Stimulated activated naive CD8-positive, alpha-beta T cell treated with anti-CD3 and anti-CD28 coated beads, Interleukin-15, amount 100 ng/mL, for 72 hours (primary cell): ENCODE results near the gene RIF1.

Source experiments
- ATAC-seq: fragments of 150-1000 bp; cut with Tn5 transposase; 2 replicates; pipeline ENCODE4 v1.10.0; 2021; ENCODE audit warnings: mild to moderate bottlenecking, moderate library complexity
- DNase-seq, 2 donors: peaks; one replicate each; pipeline ENCODE4 v3.0.0; 2021 to 2022
- H3K27ac Mint-ChIP-seq, 2 donors: one replicate each; pipeline ENCODE4 v1.8.0; 2022; ENCODE audit warnings: mild to moderate bottlenecking in 2 of 2, mixed read lengths in 2 of 2, moderate library complexity in 2 of 2
- H3K27me3 Mint-ChIP-seq: one replicate; pipeline ENCODE4 v1.8.0; 2022; ENCODE audit warnings: mixed read lengths
- H3K4me1 Mint-ChIP-seq: one replicate; pipeline ENCODE4 v1.8.0; 2022; ENCODE audit warnings: mild to moderate bottlenecking, mixed read lengths
- H3K4me3 Mint-ChIP-seq, 2 donors: one replicate each; pipeline ENCODE4 v1.8.0; 2022; ENCODE audit warnings: mild to moderate bottlenecking in 2 of 2, mixed read lengths in 2 of 2, moderate library complexity in 1 of 2
- H3K9me3 Mint-ChIP-seq, 2 donors: one replicate each; pipeline ENCODE4 v1.8.0; 2022; ENCODE audit warnings: mixed read lengths in 2 of 2

Gene RIF1

GRCh38 chr2:151472966-151473365 lies 63.3 kb downstream of the RIF1 start:
- no peaks in the 10 kb centered on the region for H3K9me3 Mint-ChIP-seq

GRCh38 chr2:151475071-151475470 lies 65.4 kb downstream of the RIF1 start:
- Mint-ChIP-seq H3K4me1 (peaks cover 9% of the 10 kb centered on the region), H3K4me3 (no peak overlapping the region), H3K27ac (no peak overlapping the region), H3K27me3 (no peaks in the 10 kb centered on the region), H3K9me3 (peaks cover 0 to 2% of the 10 kb centered on the region in 2 donors)
- DNase-seq: no peak
- ATAC-seq: no peak

More at GRCh38 chr2:151472966-151473365, 63.3 kb downstream of the RIF1 start:
- Mint-ChIP-seq H3K27ac (no peak overlapping the region), H3K27me3 (no peaks in the 10 kb centered on the region), H3K4me1 (peaks cover 9% of the 10 kb centered on the region), H3K4me3 (no peak overlapping the region)
- no peak for ATAC-seq
- no peak for DNase-seq

- H3K27me3 Mint-ChIP-seq: no peaks in the 10 kb centered on the region
- DNase-seq (no peak), ATAC-seq (no peak)
- H3K4me1 Mint-ChIP-seq: peaks cover 13% of the 10 kb centered on the region
- H3K9me3 Mint-ChIP-seq: peaks cover 0 to 10% of the 10 kb centered on the region in 2 donors
- H3K4me3 Mint-ChIP-seq: no peak overlapping the region
- no peak overlapping the region for H3K27ac Mint-ChIP-seq
Observed at GRCh38 chr2:151476287-151476686, 66.6 kb downstream of the RIF1 start.

GRCh38 chr2:151478011-151478410 lies 68.3 kb downstream of the RIF1 start:
- Mint-ChIP-seq H3K4me1 (peaks cover 14% of the 10 kb centered on the region), H3K27me3 (no peaks in the 10 kb centered on the region), H3K4me3 (no peak overlapping the region), H3K9me3 (peaks cover 0 to 20% of the 10 kb centered on the region in 2 donors), H3K27ac (no peak overlapping the region)
- DNase-seq (no peak), ATAC-seq (no peak)

- Mint-ChIP-seq H3K27ac (no peak overlapping the region), H3K4me3 (peak overlapping the region in 1 of 2 donors; percentile 26), H3K4me1 (peaks cover 31% of the 10 kb centered on the region), H3K27me3 (no peaks in the 10 kb centered on the region), H3K9me3 (peaks cover 15 to 36% of the 10 kb centered on the region in 2 donors)
- DNase-seq: peak; percentile 4 to 47
- peak; percentile 90 for ATAC-seq
Observed at GRCh38 chr2:151481744-151482143, 72.0 kb downstream of the RIF1 start.

- Mint-ChIP-seq H3K4me3 (peak overlapping the region in 1 of 2 donors; percentile 26), H3K4me1 (peaks cover 31% of the 10 kb centered on the region), H3K27me3 (no peaks in the 10 kb centered on the region), H3K27ac (peak overlapping the region in 1 of 2 donors; percentile 36), H3K9me3 (peaks cover 15 to 36% of the 10 kb centered on the region in 2 donors)
- DNase-seq (no peak), ATAC-seq (no peak)
Observed at GRCh38 chr2:151482171-151482725, 72.5 kb downstream of the RIF1 start.

- DNase-seq (no peak), ATAC-seq (no peak)
- Mint-ChIP-seq H3K9me3 (peaks cover 15 to 36% of the 10 kb centered on the region in 2 donors), H3K4me1 (peaks cover 31% of the 10 kb centered on the region), H3K27ac (no peak overlapping the region), H3K27me3 (no peaks in the 10 kb centered on the region), H3K4me3 (no peak overlapping the region)
Observed at GRCh38 chr2:151483546-151483945, 73.8 kb downstream of the RIF1 start.

GRCh38 chr2:151484100-151484499 lies 74.4 kb downstream of the RIF1 start:
- DNase-seq: no peak
- H3K4me1 Mint-ChIP-seq: peaks cover 31% of the 10 kb centered on the region

GRCh38 chr2:151486053-151486452 lies 76.4 kb downstream of the RIF1 start:
- Mint-ChIP-seq H3K27ac (no peak overlapping the region), H3K9me3 (peaks cover 15 to 29% of the 10 kb centered on the region in 2 donors), H3K4me1 (peaks cover 29% of the 10 kb centered on the region), H3K4me3 (no peak overlapping the region), H3K27me3 (no peaks in the 10 kb centered on the region)
- ATAC-seq: peak; percentile 58
- no peak for DNase-seq

More at GRCh38 chr2:151484100-151484499, 74.4 kb downstream of the RIF1 start:
- peaks cover 15 to 36% of the 10 kb centered on the region in 2 donors for H3K9me3 Mint-ChIP-seq
- peak overlapping the region in 1 of 2 donors; percentile 83 for H3K27ac Mint-ChIP-seq
- no peaks in the 10 kb centered on the region for H3K27me3 Mint-ChIP-seq
- H3K4me3 Mint-ChIP-seq: no peak overlapping the region
- no peak for ATAC-seq

GRCh38 chr2:151490276-151490675 lies 80.6 kb downstream of the RIF1 start:
- Mint-ChIP-seq H3K27ac (no peak overlapping the region), H3K4me1 (peaks cover 9% of the 10 kb centered on the region), H3K4me3 (no peak overlapping the region), H3K27me3 (no peaks in the 10 kb centered on the region), H3K9me3 (peaks cover 15% of the 10 kb centered on the region in 2 donors)
- no peak for DNase-seq
- no peak for ATAC-seq

GRCh38 chr2:151491496-151491895 lies 81.8 kb downstream of the RIF1 start:
- H3K4me1 Mint-ChIP-seq: no peaks in the 10 kb centered on the region
- no peaks in the 10 kb centered on the region for H3K27me3 Mint-ChIP-seq
- peaks cover 3% of the 10 kb centered on the region in 2 donors for H3K9me3 Mint-ChIP-seq
- no peak for ATAC-seq
- no peak for DNase-seq
- H3K4me3 Mint-ChIP-seq: no peak overlapping the region
- no peak overlapping the region for H3K27ac Mint-ChIP-seq

GRCh38 chr2:151498178-151498577 lies 88.5 kb downstream of the RIF1 start:
- DNase-seq (no peak), ATAC-seq (no peak)
- Mint-ChIP-seq H3K27me3 (no peaks in the 10 kb centered on the region), H3K27ac (no peak overlapping the region), H3K4me1 (no peaks in the 10 kb centered on the region), H3K9me3 (no peaks in the 10 kb centered on the region), H3K4me3 (no peak overlapping the region)

- H3K27me3 Mint-ChIP-seq: no peaks in the 10 kb centered on the region
- no peak for DNase-seq
- H3K27ac Mint-ChIP-seq: no peak overlapping the region
- ATAC-seq: no peak
- H3K9me3 Mint-ChIP-seq: no peaks in the 10 kb centered on the region
- H3K4me1 Mint-ChIP-seq: no peaks in the 10 kb centered on the region
- H3K4me3 Mint-ChIP-seq: no peak overlapping the region
Observed at GRCh38 chr2:151506170-151506569, 96.5 kb downstream of the RIF1 start.

- no peaks in the 10 kb centered on the region for H3K9me3 Mint-ChIP-seq
- no peak overlapping the region for H3K4me3 Mint-ChIP-seq
- ATAC-seq (no peak), DNase-seq (no peak)
- H3K27me3 Mint-ChIP-seq: no peaks in the 10 kb centered on the region
- no peaks in the 10 kb centered on the region for H3K4me1 Mint-ChIP-seq
- H3K27ac Mint-ChIP-seq: no peak overlapping the region
Observed at GRCh38 chr2:151508519-151508918, 98.8 kb downstream of the RIF1 start.

- Mint-ChIP-seq H3K4me3 (no peak overlapping the region), H3K27me3 (no peaks in the 10 kb centered on the region), H3K27ac (no peak overlapping the region), H3K4me1 (no peaks in the 10 kb centered on the region), H3K9me3 (no peaks in the 10 kb centered on the region)
- DNase-seq (no peak), ATAC-seq (no peak)
Observed at GRCh38 chr2:151518802-151519201, 109.1 kb downstream of the RIF1 start.

- Mint-ChIP-seq H3K27ac (no peak overlapping the region), H3K9me3 (no peaks in the 10 kb centered on the region), H3K4me1 (no peaks in the 10 kb centered on the region), H3K27me3 (no peaks in the 10 kb centered on the region), H3K4me3 (no peak overlapping the region)
- DNase-seq (no peak), ATAC-seq (no peak)
Observed at GRCh38 chr2:151520976-151521375, 111.3 kb downstream of the RIF1 start.

- no peak for ATAC-seq
- DNase-seq: no peak
- Mint-ChIP-seq H3K9me3 (no peaks in the 10 kb centered on the region), H3K27me3 (no peaks in the 10 kb centered on the region), H3K4me3 (no peak overlapping the region), H3K27ac (no peak overlapping the region), H3K4me1 (no peaks in the 10 kb centered on the region)
Observed at GRCh38 chr2:151522556-151522955, 112.9 kb downstream of the RIF1 start.
